ENCODE results near the gene CAPN15. TPM values are rescaled to one million over a fixed set of nuclear protein-coding genes. Genes with fewer than 3 reads are reported as not detected.
A peak's percentile ranks its signal among the peaks of the same experiment; 100 is the strongest.

Gene CAPN15
- total RNA-seq, 1 experiment from 2014 or later: 87.5 TPM

- Histone ChIP-seq H3K36me3 (replicated peaks; ENCODE audit: control insufficient read depth, insufficient read depth, low read length) (no peaks in the 10 kb centered on the region), H3K27me3 (ENCODE audit: control insufficient read depth, insufficient read depth, low read length) (peaks cover 14% of the 10 kb centered on the region), H3K4me3 (ENCODE audit: insufficient read depth, low read depth, low read length) (no peak overlapping the region)
- peak; percentile 79 for DNase-seq
These were observed 37.3 kb downstream of the CAPN15 start for GRCh38 chr16:564690-565418.

DNA sequence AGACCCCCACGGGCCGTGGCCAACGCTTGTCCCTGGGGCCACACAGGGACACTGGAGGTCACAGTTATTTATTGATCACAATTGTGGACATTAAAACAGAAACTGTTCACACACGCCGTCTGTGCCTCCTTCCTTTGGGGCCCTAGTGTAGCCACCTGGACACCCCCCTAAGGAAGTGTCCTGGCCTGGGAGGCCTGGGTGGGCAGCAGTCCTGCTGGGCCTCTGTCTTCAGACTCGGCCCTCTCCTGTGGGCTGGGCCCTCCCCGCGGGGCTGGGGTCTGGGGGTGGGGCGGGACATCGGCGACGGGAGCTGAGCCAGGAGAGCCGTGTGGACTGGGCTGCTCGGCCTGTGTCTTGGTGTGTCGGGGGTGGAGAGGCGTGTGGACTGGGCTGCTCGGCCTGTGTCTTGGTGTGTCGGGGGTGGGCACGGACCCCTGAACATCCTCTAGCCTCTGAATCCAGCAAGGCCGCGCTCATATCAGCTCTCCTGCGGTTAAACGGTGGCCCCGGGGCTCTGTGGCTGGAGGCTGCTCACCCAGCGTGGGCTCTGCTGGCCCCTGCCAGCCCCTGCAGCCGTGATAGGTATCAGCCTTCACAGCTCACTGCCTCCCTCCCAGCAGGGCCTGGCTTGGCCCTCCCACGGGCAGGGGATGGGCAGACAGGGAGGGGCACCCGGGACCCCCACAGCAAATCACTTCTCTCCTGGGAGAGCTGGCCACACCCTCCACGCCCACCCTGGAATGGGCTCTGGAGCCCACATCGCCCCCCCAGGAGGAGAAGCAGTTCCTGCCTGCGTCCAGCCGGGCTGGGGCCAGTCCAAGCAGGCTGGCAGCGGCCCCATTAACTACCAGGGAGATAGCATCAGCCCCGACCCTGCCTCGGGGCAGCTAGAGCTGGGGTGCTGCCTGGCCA lies 38.2 kb downstream of the CAPN15 start:
- Histone ChIP-seq H3K36me3 (replicated peaks; ENCODE audit: control insufficient read depth, insufficient read depth, low read length) (no peaks in the 10 kb centered on the region), H3K27me3 (ENCODE audit: control insufficient read depth, insufficient read depth, low read length) (peaks cover 10% of the 10 kb centered on the region), H3K4me3 (ENCODE audit: insufficient read depth, low read depth, low read length) (no peak overlapping the region)

GRCh38 chr16:566475-567372 lies 39.2 kb downstream of the CAPN15 start, which contains the start of gene NHLRC4:
Gene NHLRC4, plus strand, starts transcription at chr16:567005. Its CDS starts 1,043 bp downstream, at chr16:568048.
- Histone ChIP-seq H3K27me3 (ENCODE audit: control insufficient read depth, insufficient read depth, low read length) (no peaks in the 10 kb centered on the region; the same call in 1 of the 2 replicates), H3K4me3 (ENCODE audit: insufficient read depth, low read depth, low read length) (no peak within 1 kb of the TSS), H3K36me3 (replicated peaks; ENCODE audit: control insufficient read depth, insufficient read depth, low read length) (no peaks in the 10 kb centered on the region)
- peak; percentile 96 for DNase-seq

More for the DNA sequence above, 38.2 kb downstream of the CAPN15 start:
- DNase-seq: peak; percentile 82

- Histone ChIP-seq H3K27me3 (ENCODE audit: control insufficient read depth, insufficient read depth, low read length) (no peaks in the 10 kb centered on the region), H3K36me3 (replicated peaks; ENCODE audit: control insufficient read depth, insufficient read depth, low read length) (no peaks in the 10 kb centered on the region), H3K4me3 (ENCODE audit: insufficient read depth, low read depth, low read length) (no peak overlapping the region)
- DNase-seq: peak; percentile 74
These were observed 40.1 kb downstream of the CAPN15 start for GRCh38 chr16:567373-568256.

DNA sequence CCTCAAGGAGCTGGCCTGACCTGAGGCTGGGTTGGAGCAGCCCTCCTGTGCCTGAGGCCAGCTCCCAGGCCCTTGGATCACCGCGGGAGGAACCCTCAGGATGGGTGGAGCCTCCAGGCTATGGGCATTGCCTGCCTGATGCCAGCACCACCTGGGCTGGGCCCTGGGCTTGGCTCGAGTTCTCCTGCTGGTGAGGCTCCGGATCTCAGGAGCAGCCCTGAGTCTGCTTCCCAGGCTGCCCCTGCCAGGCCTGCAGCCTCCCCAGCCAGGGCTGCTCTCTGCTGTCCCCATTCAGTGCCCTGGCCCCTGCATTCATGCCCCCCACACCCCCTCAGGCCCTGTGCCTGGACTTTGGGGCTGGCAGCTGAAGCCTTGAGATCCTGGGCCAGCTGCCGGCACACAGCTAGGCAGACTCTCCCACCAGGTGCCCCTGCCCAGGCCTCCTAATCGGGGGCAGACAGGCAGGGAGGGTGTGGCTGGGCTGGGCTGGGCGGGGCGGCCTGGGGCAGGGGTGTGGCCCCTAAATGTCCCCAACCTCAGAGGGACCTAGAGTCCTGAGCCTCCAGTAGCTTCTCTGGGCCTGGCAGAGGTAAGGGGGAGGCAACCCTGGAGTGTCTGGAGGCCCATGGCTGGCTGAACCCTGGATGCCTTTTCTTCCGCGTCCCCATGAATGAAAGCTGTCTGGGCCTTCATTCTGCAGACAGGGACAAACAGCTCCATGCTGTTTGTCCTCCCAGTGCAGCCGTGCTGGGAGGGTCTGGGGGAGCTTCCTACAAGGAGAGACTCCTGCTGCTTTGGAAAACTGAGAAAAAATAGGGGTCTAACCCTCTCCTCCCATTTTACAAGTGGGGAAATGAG lies 41.1 kb downstream of the CAPN15 start:
- H3K4me3 ChIP-seq (ENCODE audit: insufficient read depth, low read depth, low read length): peak overlapping the region; percentile 70; the same call in 1 of the 2 replicates
- no peaks in the 10 kb centered on the region for H3K36me3 ChIP-seq (replicated peaks; ENCODE audit: control insufficient read depth, insufficient read depth, low read length)
- no peaks in the 10 kb centered on the region for H3K27me3 ChIP-seq (ENCODE audit: control insufficient read depth, insufficient read depth, low read length)
- peak; percentile 72 for DNase-seq

GRCh38 chr16:569445-570254 lies 42.1 kb downstream of the CAPN15 start, which contains the start of gene PIGQ:
Gene PIGQ, plus strand, starts transcription at chr16:569968. Its CDS starts 4,107 bp downstream, at chr16:574075.
- Histone ChIP-seq H3K27me3 (ENCODE audit: control insufficient read depth, insufficient read depth, low read length) (no peaks in the 10 kb centered on the region), H3K36me3 (replicated peaks; ENCODE audit: control insufficient read depth, insufficient read depth, low read length) (no peaks in the 10 kb centered on the region), H3K4me3 (ENCODE audit: insufficient read depth, low read depth, low read length) (peak within 1 kb of the TSS; percentile 70)
- peak; percentile 99 for DNase-seq

DNA sequence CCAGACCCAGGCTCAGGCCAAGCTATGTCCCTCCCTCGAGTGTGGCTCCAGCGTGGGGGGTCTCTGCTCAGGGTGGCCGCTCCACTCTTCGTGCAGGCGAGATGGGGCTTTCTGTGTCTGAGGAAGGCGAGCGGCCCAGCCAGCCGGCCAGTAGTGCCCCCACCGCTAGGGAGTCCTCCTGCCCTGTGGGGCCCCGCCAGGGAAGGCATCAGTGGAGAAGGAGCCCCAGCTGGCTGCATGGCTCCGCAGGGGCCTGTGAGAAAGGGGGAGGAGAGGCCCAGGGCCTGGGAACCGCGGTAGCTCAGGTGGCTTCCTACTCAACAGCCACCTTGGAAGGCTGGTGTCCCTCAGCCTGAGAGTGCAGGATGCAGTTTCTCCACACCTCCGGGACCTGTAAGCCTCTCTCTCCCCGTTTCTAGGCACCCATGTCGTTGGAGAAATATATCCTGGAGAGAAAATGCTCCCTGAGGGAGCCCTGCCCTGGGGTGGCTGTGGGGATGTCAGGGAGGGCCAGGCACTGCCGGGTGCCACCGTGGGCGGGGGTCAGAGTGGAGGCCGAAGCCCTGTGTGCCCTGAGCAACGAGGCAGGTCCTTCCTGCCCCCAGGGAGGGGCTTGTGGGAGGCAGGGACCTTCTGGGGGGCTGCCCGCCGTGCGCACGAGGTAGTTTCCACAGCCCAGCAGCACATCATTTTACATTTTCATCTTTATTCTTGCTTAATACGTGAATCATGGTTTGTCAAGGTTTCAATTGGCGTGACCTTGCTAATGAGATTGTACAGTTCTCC lies 45.5 kb downstream of the CAPN15 start:
- H3K27me3 ChIP-seq (ENCODE audit: control insufficient read depth, insufficient read depth, low read length): no peaks in the 10 kb centered on the region
- H3K4me3 ChIP-seq (ENCODE audit: insufficient read depth, low read depth, low read length): no peak overlapping the region
- peaks cover 3% of the 10 kb centered on the region; the same call in 1 of the 2 replicates for H3K36me3 ChIP-seq (replicated peaks; ENCODE audit: control insufficient read depth, insufficient read depth, low read length)
- no peak for DNase-seq

GRCh38 chr16:574021-574760 lies 46.7 kb downstream of the CAPN15 start:
- DNase-seq: no peak
- Histone ChIP-seq H3K36me3 (replicated peaks; ENCODE audit: control insufficient read depth, insufficient read depth, low read length) (peaks cover 3% of the 10 kb centered on the region; the same call in 1 of the 2 replicates), H3K27me3 (ENCODE audit: control insufficient read depth, insufficient read depth, low read length) (no peaks in the 10 kb centered on the region), H3K4me3 (ENCODE audit: insufficient read depth, low read depth, low read length) (no peak overlapping the region)

GRCh38 chr16:575354-576196 lies 48.1 kb downstream of the CAPN15 start:
- Histone ChIP-seq H3K4me3 (ENCODE audit: insufficient read depth, low read depth, low read length) (no peak overlapping the region), H3K27me3 (ENCODE audit: control insufficient read depth, insufficient read depth, low read length) (no peaks in the 10 kb centered on the region)
- DNase-seq: no peak

DNA sequence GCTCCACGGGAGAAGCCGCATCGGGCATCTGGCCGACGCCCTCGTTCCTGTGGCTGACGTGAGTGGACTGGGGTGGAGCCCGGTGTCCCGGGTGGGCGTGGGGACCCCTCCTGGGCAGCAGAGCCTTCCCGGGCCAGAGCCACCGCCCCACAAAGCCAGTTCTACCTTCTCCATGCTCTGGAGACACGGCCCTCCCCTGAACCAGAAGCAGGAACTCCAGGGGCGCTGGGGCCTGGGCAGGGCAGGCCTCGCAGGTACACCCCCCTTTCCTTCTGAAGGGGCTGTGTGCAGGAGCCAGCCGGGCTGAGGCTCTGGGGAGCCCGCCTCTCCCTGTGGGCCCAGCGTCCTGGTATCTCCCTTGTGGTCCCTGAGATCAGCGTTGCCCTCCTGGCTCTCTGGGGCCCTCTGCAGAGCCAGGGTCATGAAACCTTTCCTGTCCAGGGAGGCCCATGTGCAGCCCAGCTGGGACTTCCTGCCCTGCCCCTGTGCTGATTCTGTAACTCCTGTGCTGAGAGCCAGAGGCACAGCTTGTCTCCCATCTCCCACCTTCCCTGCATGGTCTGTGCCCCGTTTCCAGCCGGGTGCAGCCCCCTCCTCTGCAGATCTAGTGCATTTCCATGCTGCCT lies 48.8 kb downstream of the CAPN15 start:
- no peak for DNase-seq
- no peaks in the 10 kb centered on the region for H3K27me3 ChIP-seq (ENCODE audit: control insufficient read depth, insufficient read depth, low read length)
- H3K4me3 ChIP-seq (ENCODE audit: insufficient read depth, low read depth, low read length): no peak overlapping the region
- peaks cover 3% of the 10 kb centered on the region; the same call in 1 of the 2 replicates for H3K36me3 ChIP-seq (replicated peaks; ENCODE audit: control insufficient read depth, insufficient read depth, low read length)

More at GRCh38 chr16:575354-576196, 48.1 kb downstream of the CAPN15 start:
- H3K36me3 ChIP-seq (replicated peaks; ENCODE audit: control insufficient read depth, insufficient read depth, low read length): peaks cover 3% of the 10 kb centered on the region; the same call in 1 of the 2 replicates

Measured in H7 (cell line).